ENCODE results near the gene NPB.

The NPB gene

GRCh38 chr17:81870131-81870980 lies 31.7 kb upstream of the NPB start:
- DNase-seq, result peak; percentile 52

DNA sequence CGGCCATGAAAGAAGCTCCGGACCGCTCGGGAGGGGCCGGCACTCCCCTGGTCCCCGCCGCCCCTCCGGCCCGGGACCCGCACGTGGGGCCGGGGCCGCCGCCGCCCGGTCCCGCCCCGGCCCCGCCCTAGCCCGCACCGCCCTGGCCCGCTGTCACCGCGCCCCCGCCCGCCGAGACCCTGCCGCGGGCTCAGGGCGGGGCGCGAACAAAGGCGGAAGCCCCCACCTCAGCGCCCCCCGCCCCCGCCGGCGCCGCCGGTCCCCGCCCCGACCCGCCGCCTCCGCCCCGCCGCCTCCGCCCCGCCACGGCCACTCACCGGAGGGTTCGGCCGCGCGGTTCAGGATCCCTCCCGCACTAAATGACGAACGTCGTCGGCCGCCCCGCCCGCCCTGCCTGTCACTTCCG lies 31.1 kb upstream of the NPB start, which contains the start of gene ARHGDIA:
TSS of gene ARHGDIA (minus strand) at position 357 of the 406 bp plus-strand sequence. CDS start 1,407 bp downstream, outside the sequence.
- DNase-seq, result no peak

- peak; percentile 83 for DNase-seq
These were observed 30.4 kb upstream of the NPB start for GRCh38 chr17:81871387-81872230.

GRCh38 chr17:81877569-81877968 lies 24.5 kb upstream of the NPB start:
- no peak for DNase-seq

DNA sequence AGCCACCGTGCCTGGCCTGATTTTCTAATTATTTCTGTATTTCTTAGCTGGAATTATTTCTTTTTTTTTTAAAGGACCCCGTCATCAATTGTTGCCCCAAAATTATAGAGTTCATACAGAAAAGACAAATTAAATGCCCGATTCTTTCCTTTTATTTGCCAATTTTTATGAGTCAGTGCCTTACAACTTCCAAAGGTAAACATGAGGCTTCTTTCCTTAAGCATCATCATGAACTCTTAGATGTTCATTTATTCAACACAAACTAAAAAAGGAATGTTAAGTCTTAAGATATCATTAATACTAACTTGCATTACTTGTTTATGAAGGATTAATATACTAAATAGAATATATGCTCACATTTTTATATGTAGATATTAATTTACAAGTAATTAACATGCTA lies 23.7 kb upstream of the NPB start:
- peak; percentile 13 for DNase-seq

DNA sequence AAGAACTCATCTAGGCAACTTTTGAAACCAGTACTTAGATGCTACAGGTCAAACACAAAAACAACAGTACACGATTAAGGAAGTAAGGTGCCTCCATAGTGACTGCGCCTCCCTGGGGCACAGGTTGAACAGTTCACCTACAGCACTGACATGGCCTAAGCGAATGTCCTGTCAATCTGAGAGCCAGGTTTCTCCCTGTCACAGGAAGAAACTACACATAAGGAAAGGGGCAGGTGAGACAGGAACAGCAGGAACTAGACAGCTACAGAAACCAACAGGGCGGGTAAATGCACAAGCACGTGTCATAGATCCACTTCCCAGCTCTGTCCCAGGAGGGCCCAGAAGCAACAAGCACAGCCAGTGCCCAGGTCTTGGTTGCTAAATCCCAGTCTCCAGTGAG lies 22.9 kb upstream of the NPB start:
- DNase-seq, result no peak

GRCh38 chr17:81884520-81884919 lies 17.5 kb upstream of the NPB start:
- DNase-seq, result no peak

DNA sequence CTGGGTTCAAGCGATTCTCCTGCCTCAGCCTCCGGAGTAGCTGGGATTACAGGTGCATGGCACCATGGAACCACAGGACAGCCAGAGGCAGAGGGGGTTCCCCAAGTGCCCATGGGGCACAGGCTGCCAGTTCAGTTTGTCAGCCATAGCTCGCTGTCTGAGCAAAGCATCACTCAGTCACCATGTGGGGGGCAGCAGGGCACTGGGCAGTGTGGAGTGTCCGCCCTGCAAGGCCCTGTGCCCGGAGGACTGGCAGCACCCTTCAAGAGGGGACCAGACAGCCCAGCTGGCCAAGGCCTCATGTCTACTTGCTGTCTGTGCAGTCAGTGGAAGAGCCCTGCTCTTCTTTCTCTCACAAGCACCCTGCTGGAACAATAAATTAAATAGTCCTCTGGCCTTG lies 17.1 kb upstream of the NPB start:
- DNase-seq, result no peak

DNA sequence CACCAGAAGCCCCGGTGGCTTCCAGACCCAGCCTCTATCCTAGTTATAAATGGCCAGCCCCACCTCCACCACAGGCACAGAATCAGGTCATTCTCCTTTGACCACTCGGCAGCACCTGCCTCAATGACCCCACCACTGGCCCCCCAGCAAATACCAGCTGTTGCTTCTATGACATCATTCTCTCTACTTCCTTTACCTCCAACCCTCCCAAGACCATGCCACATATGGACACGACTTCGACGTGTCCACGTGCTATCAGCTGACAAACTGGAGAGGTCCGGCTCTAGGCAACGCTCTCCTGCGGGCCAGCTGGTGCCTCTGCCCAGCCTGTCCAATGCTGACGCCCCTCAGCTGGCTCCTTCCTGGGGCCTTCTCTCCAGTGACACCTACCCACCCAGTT lies 16.6 kb upstream of the NPB start:
- DNase-seq, result no peak

GRCh38 chr17:81885869-81886548 lies 16.0 kb upstream of the NPB start:
- peak; percentile 38 for DNase-seq

- DNase-seq, result no peak
These were observed 13.7 kb upstream of the NPB start for GRCh38 chr17:81888105-81888987.

DNA sequence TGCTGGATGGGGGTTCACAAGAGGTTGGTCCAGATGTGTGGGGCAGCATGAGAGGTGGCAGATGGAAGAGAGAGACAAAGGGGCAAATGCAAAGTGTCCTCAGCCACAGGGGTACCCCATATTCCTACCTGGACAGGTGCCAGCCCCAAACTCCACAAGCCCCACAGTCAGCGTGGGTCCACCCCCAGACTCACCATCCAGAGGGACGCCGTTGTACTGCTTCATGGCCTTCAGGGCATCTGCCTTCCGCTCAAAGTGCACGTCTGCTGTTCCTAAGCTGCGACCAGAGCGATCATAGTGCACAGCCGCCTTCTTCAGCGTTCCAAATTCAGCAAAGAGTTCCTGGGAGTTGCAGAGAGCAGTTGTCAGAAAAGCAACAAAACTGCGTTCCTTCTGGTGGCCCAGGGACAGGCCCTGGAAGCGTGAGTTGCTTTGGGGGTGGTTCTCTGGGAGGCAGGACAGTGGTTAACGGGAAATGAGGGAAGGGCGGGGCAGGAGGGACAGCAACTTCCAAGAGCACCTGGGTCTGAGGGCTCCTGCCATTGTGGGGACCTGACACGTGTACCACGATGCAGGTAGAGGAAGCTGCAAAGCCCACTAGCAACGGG lies 12.9 kb upstream of the NPB start:
- DNase-seq, result no peak

DNA sequence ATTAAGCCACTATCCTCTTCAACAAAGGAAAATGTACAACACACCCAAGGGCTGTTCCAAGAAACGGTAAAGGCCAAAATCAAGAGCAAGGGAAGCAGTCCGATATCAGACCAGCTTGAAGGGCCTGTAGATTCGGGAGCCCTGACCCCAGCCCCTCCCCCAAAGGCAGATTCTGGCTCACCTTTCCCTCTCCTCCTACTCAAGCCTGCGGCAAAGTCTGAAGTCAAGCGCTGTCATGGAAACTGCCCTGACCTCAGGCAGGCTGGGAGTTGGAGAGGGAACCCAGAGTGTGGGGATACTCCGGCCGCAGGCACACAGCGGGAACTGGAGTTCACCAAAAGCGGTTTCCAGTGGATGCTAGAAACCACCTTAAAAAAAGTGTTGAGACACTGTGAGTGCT lies 12.4 kb upstream of the NPB start:
- no peak for DNase-seq

DNA sequence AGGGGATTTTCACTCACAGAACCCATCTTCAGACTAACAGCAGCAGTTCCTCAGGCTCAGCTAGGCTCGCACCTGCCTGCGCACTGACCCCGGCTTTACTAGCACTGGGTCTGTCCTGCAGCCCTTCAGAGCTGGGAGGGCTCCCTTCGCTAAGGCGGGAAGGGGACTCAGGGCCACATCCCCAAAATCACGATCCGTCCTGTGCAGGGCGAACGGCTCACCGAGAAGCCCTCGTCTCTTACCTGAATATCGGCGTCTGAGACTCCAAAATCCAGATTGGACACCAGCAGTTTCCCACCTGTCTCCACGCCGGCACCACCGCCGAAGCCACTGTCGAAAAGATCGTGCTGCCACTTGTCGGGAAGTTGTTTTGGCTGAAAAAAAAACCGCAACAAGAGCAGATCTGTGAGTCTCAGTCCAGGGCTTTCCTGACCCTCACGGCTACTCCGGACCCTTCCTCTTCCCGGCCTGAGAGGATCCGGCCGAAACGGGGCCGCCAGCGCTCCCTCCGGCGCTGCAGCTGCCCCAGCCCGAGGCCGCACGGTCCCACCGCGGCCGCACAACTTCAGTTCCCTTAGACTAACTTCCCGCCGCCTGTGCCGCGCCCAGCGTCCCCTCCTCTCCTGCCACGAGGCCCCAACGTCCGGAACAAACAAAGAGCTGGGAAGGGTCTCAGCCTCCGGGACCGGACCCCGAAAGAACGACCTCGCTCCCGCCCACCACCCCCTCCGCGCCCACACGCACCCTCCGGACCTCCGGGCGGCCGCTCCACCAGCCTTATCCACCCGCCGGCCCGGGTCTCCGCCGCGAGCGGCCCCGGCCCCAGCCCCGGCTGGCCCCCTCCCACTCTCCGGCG lies 11.4 kb upstream of the NPB start:
- DNase-seq, result no peak

- DNase-seq, result no peak
These were observed 10.8 kb upstream of the NPB start for GRCh38 chr17:81891303-81891552.

DNA sequence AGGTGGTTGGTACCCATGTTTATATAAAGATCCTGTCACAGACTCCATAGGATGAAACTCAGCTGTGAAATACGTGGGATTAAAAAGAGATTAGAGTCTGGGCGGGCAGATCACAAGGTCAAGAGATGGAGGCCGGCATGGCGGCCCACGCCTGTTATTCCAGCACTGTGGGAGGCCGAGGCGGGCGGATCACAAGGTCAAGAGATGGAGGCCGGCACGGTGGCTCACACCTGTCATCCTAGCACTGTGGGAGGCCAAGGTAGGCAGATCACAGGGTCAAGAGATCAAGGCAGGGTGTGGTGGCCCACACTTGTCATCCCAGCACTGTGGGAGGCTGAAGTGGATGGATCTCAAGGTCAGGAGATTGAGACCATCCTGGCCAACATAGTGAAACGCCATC lies 6.6 kb upstream of the NPB start:
- no peak for DNase-seq

DNA sequence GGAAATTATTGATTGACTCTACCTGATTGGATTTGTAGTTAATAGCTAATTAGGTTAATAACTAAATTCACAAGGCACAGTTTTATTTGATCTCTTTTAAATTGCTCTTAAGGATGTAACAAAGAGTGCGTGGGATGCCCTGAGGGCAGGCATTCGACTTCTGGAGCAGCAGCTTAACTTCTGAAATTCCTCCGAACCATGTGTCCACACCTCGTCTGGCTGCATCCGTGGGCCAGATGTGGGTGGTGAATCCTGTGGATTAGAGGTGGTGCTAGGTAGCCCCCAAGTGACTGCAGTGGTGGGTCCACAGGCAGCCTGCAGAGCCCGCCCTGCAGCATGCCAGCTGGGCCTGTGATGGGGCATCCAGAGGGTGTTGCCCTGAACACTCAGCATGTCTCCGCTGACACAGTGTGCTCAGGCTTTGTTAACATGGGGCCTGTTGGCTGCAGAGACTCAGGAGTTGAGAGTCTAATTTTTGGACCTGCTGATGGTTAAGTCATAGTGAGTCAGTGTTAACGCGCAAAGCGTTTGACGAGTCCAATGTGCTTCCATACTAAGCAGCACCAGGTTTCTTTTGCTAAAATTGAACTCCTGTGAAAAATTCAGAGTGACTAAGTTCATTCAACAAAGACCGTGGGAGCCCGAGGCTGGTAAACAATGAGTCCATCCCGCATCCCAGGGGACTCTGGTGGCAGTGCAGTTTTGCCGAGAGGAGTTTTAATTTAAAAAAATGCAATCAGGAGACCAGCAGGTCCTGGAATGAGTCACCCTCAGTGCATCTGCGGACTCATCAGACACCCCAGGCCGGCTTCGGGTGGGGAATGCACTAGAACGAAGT lies 3.8 kb upstream of the NPB start:
- peak; percentile 93 for DNase-seq

- no peak for DNase-seq
These were observed 3.2 kb upstream of the NPB start for GRCh38 chr17:81898885-81899284.

DNA sequence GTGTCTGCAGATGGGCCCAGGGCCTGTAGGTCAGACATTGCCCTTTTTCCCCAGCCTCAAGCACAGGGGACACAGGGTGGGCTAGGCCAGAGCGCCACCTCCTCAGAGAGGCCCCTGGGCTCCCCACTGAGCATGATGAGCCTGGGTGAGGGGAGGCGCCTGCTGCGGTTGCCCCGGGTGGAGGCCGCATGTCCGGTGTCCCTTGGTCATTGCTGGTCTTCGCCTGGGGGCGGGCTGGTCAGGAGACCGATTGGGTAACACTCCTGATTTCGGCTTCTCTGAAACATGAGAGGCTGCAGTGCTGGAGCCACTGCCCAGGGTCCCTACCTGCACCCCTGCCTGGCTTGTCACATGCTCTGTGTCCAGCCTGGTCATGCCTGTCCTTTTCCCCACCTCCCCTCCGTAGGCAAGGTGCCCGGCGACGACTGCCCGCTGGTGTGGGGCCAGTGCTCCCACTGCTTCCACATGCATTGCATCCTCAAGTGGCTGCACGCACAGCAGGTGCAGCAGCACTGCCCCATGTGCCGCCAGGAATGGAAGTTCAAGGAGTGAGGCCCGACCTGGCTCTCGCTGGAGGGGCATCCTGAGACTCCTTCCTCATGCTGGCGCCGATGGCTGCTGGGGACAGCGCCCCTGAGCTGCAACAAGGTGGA lies 2.4 kb upstream of the NPB start:
- DNase-seq, result no peak

All from HCEC 1CT (cell line).